H1 (cell line): Measurements from ENCODE around the gene IL36A. TPM values are rescaled to one million over a fixed set of nuclear protein-coding genes. Genes with fewer than 3 reads are reported as not detected.

Experiments
- ASH2L ChIP-seq: fragments of 200-600, 300-600 bp; sonication (generic); IDR thresholded peaks from one replicate; pipeline ENCODE4 v1.7.1; 2017; ENCODE audit warnings: low read length
- CTCF ChIP-seq, 3 experiments: IDR thresholded peaks; 1 replicate in 2 of 3; 2 replicates in 1 of 3; pipeline versions ENCODE4 v1.5.1 to v1.6.1; 2011; ENCODE audit warnings: low read length in 3 of 3, mild to moderate bottlenecking in 3 of 3, inconsistent platforms in 2 of 3, low read depth in 1 of 3, moderate library complexity in 1 of 3; ENCODE audit not compliant: insufficient read depth in 1 of 3; ENCODE audit errors: control extremely low read depth in 1 of 3
- GABPA ChIP-seq: IDR thresholded peaks from 2 replicates; pipeline ENCODE4 v1.6.1; 2011; ENCODE audit warnings: mild to moderate bottlenecking, low read length, moderate library complexity, borderline replicate concordance; ENCODE audit not compliant: insufficient read depth
- KDM1A ChIP-seq: fragments of 200-600, 300-600 bp; sonication (generic); IDR thresholded peaks from 2 replicates; pipeline ENCODE4 v1.7.1; 2016; ENCODE audit warnings: mild to moderate bottlenecking, low read length, borderline replicate concordance
- KDM4A ChIP-seq: IDR thresholded peaks from one replicate; pipeline ENCODE4 v1.7.1; 2012; ENCODE audit warnings: low read depth, mild to moderate bottlenecking, moderate library complexity, low read length, inconsistent platforms; ENCODE audit not compliant: severe bottlenecking
- SUZ12 ChIP-seq: fragments of 200-600 bp; sonication (generic); IDR thresholded peaks from 2 replicates; pipeline ENCODE4 v1.6.1; 2012; ENCODE audit warnings: mild to moderate bottlenecking, inconsistent platforms, low read length, moderate library complexity, mixed read lengths
- polyA plus RNA-seq, 7 experiments: library from polyadenylated mRNA; depleted of rRNA in 3 of 7; stranded (reverse) in 5 of 7; unstranded in 2 of 7; fragments of >200 nt in 5 of 7; fragments of 200-250 nt in 2 of 7; gene quantifications; 1 replicate in 5 of 7; 2 replicates in 1 of 7; 4 replicates in 1 of 7; pipeline versions ENCODE4 v1.2.1 to v1.2.3, GENCODE V29; 2011 to 2013; ENCODE audit warnings: missing spikeins in 2 of 7, mixed read lengths in 2 of 7
- total RNA-seq: library from RNA; stranded (reverse); fragmentation: NEBNext Ultra II Directional; extraction: Animal tissue kit (Norgen Biotek cat#: 25700); gene quantifications from 2 replicates; pipeline ENCODE4 v1.2.1, GENCODE V29; 2021

The IL36A gene
- total and polyA plus RNA-seq, 2 of the 8 experiments (the other 6 are each of a cell fraction or from before 2014, with no cell fraction given) = not detected

- TF ChIP-seq SUZ12 (no peak), GABPA (no peak), KDM1A (no peak), CTCF (IDR thresholded peaks at IDR 0.05; ENCODE audit: control extremely low read depth in 1 of 3, insufficient read depth in 1 of 3, low read depth in 1 of 3, low read length in 3 of 3) (no peak), ASH2L (no peak), KDM4A (no peak)
Observed at GRCh38 chr2:112962308-112963175, 42.7 kb upstream of the IL36A start (continued).
